CD4-positive, alpha-beta T cell (primary cell): ENCODE results near the gene ETS2. TPM values are rescaled to one million over a fixed set of nuclear protein-coding genes. Genes with fewer than 3 reads are reported as not detected.
A peak's percentile ranks its signal among the peaks of the same experiment; 100 is the strongest.

Experiments
- ATAC-seq: fragments of 200-7000 bp; cut with Tn5 transposase; one replicate; pipeline ENCODE4 v1.10.0; 2022; ENCODE audit warnings: mild to moderate bottlenecking; ENCODE audit not compliant: poor library complexity
- CTCF ChIA-PET: fragments of 350-600 bp; sonication (Branson Sonifier 250); formaldehyde crosslinking; loops from one replicate; lab custom pipeline; 2021; ENCODE audit warnings: antibody characterized with exemption, inconsistent platforms; lab: Charles Lee
- POLR2A ChIA-PET: fragments of 350-600 bp; sonication (Branson Sonifier 250); formaldehyde crosslinking; loops from one replicate; lab custom pipeline; 2021; ENCODE audit warnings: antibody characterized with exemption, inconsistent platforms; lab: Charles Lee
- DNase-seq, 14 experiments: peaks; one replicate each; pipeline ENCODE4 v3.0.0-alpha.2; 2013 to 2020; ENCODE audit warnings: mixed read lengths in 2 of 14
- H3K27ac ChIP-seq, 2 donors: one replicate each; pipeline versions ENCODE4 v1.5.1 to v1.7.0; 2013; ENCODE audit warnings: low read length in 2 of 2, low read depth in 1 of 2, mild to moderate bottlenecking in 1 of 2
- H3K27me3 ChIP-seq, 2 experiments: 1 replicate in 1 of 2; 2 replicates in 1 of 2; pipeline versions ENCODE4 v1.6.1 to v1.7.0; 2013; ENCODE audit warnings: low read length in 2 of 2, control low read depth in 1 of 2, mild to moderate bottlenecking in 1 of 2, moderate library complexity in 1 of 2; ENCODE audit not compliant: insufficient read depth in 2 of 2, control insufficient read depth in 1 of 2
- H3K36me3 ChIP-seq: one replicate; pipeline ENCODE4 v1.6.1; 2013; ENCODE audit warnings: low read length, control low read depth; ENCODE audit not compliant: insufficient read depth
- H3K4me1 ChIP-seq: one replicate; pipeline ENCODE4 v1.6.1; 2013; ENCODE audit warnings: low read length, control low read depth; ENCODE audit not compliant: insufficient read depth
- H3K4me3 ChIP-seq: one replicate; pipeline ENCODE4 v1.5.1; 2013; ENCODE audit warnings: mild to moderate bottlenecking, low read length, moderate library complexity
- H3K9me3 ChIP-seq, 2 experiments: 1 replicate in 1 of 2; 2 replicates in 1 of 2; pipeline versions ENCODE4 v1.6.1 to v1.7.0; 2013; ENCODE audit warnings: low read length in 2 of 2, mild to moderate bottlenecking in 2 of 2, control low read depth in 1 of 2, moderate library complexity in 1 of 2; ENCODE audit not compliant: control insufficient read depth in 1 of 2, insufficient read depth in 1 of 2
- H3K27ac Mint-ChIP-seq: one replicate; pipeline ENCODE4 v1.8.0; 2020; ENCODE audit warnings: mixed read lengths
- H3K27me3 Mint-ChIP-seq: one replicate; pipeline ENCODE4 v1.8.0; 2021; ENCODE audit warnings: mixed read lengths
- H3K36me3 Mint-ChIP-seq: one replicate; pipeline ENCODE4 v1.8.0; 2021; ENCODE audit warnings: low read depth, mixed read lengths
- H3K4me1 Mint-ChIP-seq: one replicate; pipeline ENCODE4 v1.8.0; 2021; ENCODE audit warnings: low read depth, mixed read lengths
- H3K4me3 Mint-ChIP-seq: one replicate; pipeline ENCODE4 v1.8.0; 2020; ENCODE audit warnings: mild to moderate bottlenecking, mixed read lengths
- H3K9me3 Mint-ChIP-seq: one replicate; pipeline ENCODE4 v1.8.0; 2020; ENCODE audit warnings: mixed read lengths
- CTCF ChIP-seq: fragments of 200-600 bp; IDR thresholded peaks from one replicate; pipeline ENCODE4 v1.8.0; 2022; ENCODE audit warnings: antibody characterized with exemption, mild to moderate bottlenecking
- intact Hi-C, 2 experiments: fragments of 100-400 bp; cut with DNase I in 1 of 2; cut with micrococcal nuclease in 1 of 2; formaldehyde crosslinking; loops; one replicate each; pipeline versions ENCODE4 v1.15.1 to v1.9.0; 2023 to 2025; cut with DNase I, micrococcal nuclease
- polyA plus RNA-seq, 2 donors: library from polyadenylated mRNA; unstranded; fragments of 120-200 nt; gene quantifications; one replicate each; pipeline ENCODE4 v1.2.1, GENCODE V29; 2013
- total RNA-seq, 174 experiments: library from RNA in 2 of 174; stranded (reverse) in 2 of 174; gene quantifications; one replicate each; pipeline ENCODE4 v1.2.3 and lab custom pipeline; 2021 to 2026

The ETS2 gene
- total RNA-seq (10 to 100 TPM; 11.4 to 13.9 TPM), total RNA-seq (lab: John Stamatoyannopoulos, UW) (17.4 to 175 (median 39.9) reads per million in 172 experiments)
- polyA plus RNA-seq (2013, experiment 1 of 2) = 12.1 TPM
- polyA plus RNA-seq (2013, experiment 2 of 2) = 11.6 TPM

GRCh38 chr21:38805328-38806152, at the start of gene ETS2:
ETS2 (plus strand) TSS chr21:38805929; CDS start chr21:38810035, 4,106 bp downstream.
- CTCF ChIA-PET = interaction anchor here (0.6 to 1.3 kb wide), 2 partner anchors 8 to 50 kb away, joined by 3 read pairs; no protein-coding TSS in a partner anchor

GRCh38 chr21:38756746-38757145, 49.0 kb upstream of the ETS2 start:
- H3K9me3 Mint-ChIP-seq = no peaks in the 10 kb centered on the region
- peaks cover 7% of the 10 kb centered on the region for H3K4me1 ChIP-seq

More at GRCh38 chr21:38805328-38806152, at the start of gene ETS2:
- ATAC-seq (peak; percentile 80), DNase-seq (peak; percentile 37 to 86 (median 64))
- Mint-ChIP-seq H3K27me3 (no peaks in the 10 kb centered on the region), H3K9me3 (no peaks in the 10 kb centered on the region), H3K4me1 (peaks cover 39% of the 10 kb centered on the region), H3K36me3 (peaks cover 7% of the 10 kb centered on the region), H3K27ac (peak within 1 kb of the TSS; percentile 64), H3K4me3 (peak within 1 kb of the TSS; percentile 90)
- Histone ChIP-seq H3K27me3 (no peaks in the 10 kb centered on the region), H3K4me3 (peak within 1 kb of the TSS; percentile 62), H3K27ac (peak within 1 kb of the TSS; percentile 25 to 37), H3K36me3 (peaks cover 5% of the 10 kb centered on the region), H3K9me3 (no peaks in the 10 kb centered on the region), H3K4me1 (peaks cover 17% of the 10 kb centered on the region)
- intact Hi-C loops = loop anchor here (1.0 to 10.0 kb wide), 6 partner anchors 38 to 639 kb away; partner anchors contain the start of genes LCA5L (in 1 of the 2) and PSMG1 (in 1 of the 2)
- POLR2A ChIA-PET = interaction anchor here (0.6 to 3.4 kb wide), 6 partner anchors 9 to 403 kb away, joined by 3 to 7 read pairs (median 4); no protein-coding TSS in a partner anchor
- TF ChIP-seq CTCF = peak; percentile 5

More at GRCh38 chr21:38756746-38757145, 49.0 kb upstream of the ETS2 start:
- DNase-seq = no peak
- no peak overlapping the region for H3K27ac ChIP-seq
- Mint-ChIP-seq H3K27me3 (no peaks in the 10 kb centered on the region), H3K36me3 (no peaks in the 10 kb centered on the region), H3K4me1 (peaks cover 8% of the 10 kb centered on the region), H3K4me3 (no peak overlapping the region), H3K27ac (no peak overlapping the region)
- no peak for TF ChIP-seq CTCF
- no peaks in the 10 kb centered on the region for H3K27me3 ChIP-seq
- ATAC-seq = no peak
- ChIA-PET CTCF (no interaction called here), POLR2A (interaction anchor here (0.9 kb wide), 1 partner anchor 556 kb away, joined by 3 read pairs; no protein-coding TSS in a partner anchor)
- no peaks in the 10 kb centered on the region for H3K36me3 ChIP-seq
- H3K9me3 ChIP-seq = no peaks in the 10 kb centered on the region
- intact Hi-C loops = no loop called here
- no peak overlapping the region for H3K4me3 ChIP-seq
